ENCODE results near the gene FMOD.
"Not testable (repeated sequence)": the region's sequence is repeated elsewhere in the genome, so short reads cannot be mapped to it uniquely, and the experiment has no call there.

Gene FMOD

GRCh38 chr1:203317429-203318228, 33.3 kb downstream of the FMOD start:
- no peak for TF ChIP-seq CTCF (conservative IDR thresholded peaks at IDR 0.05)
- no peak for TF ChIP-seq ZFX (IDR thresholded peaks at IDR 0.05)
- peak overlapping the region; percentile 66 for H3K27ac ChIP-seq

- peak overlapping the region; percentile 66 for H3K27ac ChIP-seq
- TF ChIP-seq CTCF (conservative IDR thresholded peaks at IDR 0.05): no peak
- no peak for TF ChIP-seq ZFX (IDR thresholded peaks at IDR 0.05)
These were observed 34.3 kb downstream of the FMOD start for GRCh38 chr1:203316626-203317093.

GRCh38 chr1:203314025-203314759, 36.7 kb downstream of the FMOD start:
- not testable (repeated sequence) for H3K27ac ChIP-seq

GRCh38 chr1:203311368-203312301, 39.3 kb downstream of the FMOD start:
- no peak overlapping the region for H3K27ac ChIP-seq
- no peak for TF ChIP-seq ZFX (IDR thresholded peaks at IDR 0.05)
- TF ChIP-seq CTCF (conservative IDR thresholded peaks at IDR 0.05): no peak

GRCh38 chr1:203308923-203309331, 42.0 kb downstream of the FMOD start:
- no peak for TF ChIP-seq CTCF (conservative IDR thresholded peaks at IDR 0.05)
- TF ChIP-seq ZFX (IDR thresholded peaks at IDR 0.05): no peak
- no peak overlapping the region for H3K27ac ChIP-seq

- no peak overlapping the region for H3K27ac ChIP-seq
- TF ChIP-seq CTCF (conservative IDR thresholded peaks at IDR 0.05) (no peak), ZFX (IDR thresholded peaks at IDR 0.05) (no peak)
These were observed 42.5 kb downstream of the FMOD start for GRCh38 chr1:203308328-203308922.

- H3K27ac ChIP-seq: no peak overlapping the region
- no peak for TF ChIP-seq ZFX (IDR thresholded peaks at IDR 0.05)
- TF ChIP-seq CTCF (conservative IDR thresholded peaks at IDR 0.05): no peak
These were observed 43.2 kb downstream of the FMOD start for GRCh38 chr1:203307641-203308126.
